Neural crest cell (in vitro differentiated cells): ENCODE results near the gene KIAA0753. TPM values are rescaled to one million over a fixed set of nuclear protein-coding genes. Genes with fewer than 3 reads are reported as not detected.

Source experiments
- DNase-seq: peaks from one replicate; pipeline ENCODE4 v3.0.0; 2021; ENCODE audit warnings: low read depth, mixed read lengths, low spot score
- H3K27ac Mint-ChIP-seq: one replicate; pipeline ENCODE4 v1.8.0; 2021; ENCODE audit warnings: mild to moderate bottlenecking, mixed read lengths; ENCODE audit not compliant: unreplicated experiment
- H3K27me3 Mint-ChIP-seq: 2 replicates; pipeline ENCODE4 v1.8.0; 2021; ENCODE audit warnings: low read depth, mild to moderate bottlenecking, mixed read lengths
- H3K36me3 Mint-ChIP-seq: 2 replicates; pipeline ENCODE4 v1.8.0; 2021; ENCODE audit warnings: low read depth, mild to moderate bottlenecking, mixed read lengths
- H3K4me1 Mint-ChIP-seq: 2 replicates; pipeline ENCODE4 v1.8.0; 2021; ENCODE audit warnings: mixed read lengths
- H3K4me3 Mint-ChIP-seq: one replicate; pipeline ENCODE4 v1.8.0; 2021; ENCODE audit warnings: mild to moderate bottlenecking, mixed read lengths
- H3K9me3 Mint-ChIP-seq: 2 replicates; pipeline ENCODE4 v1.8.0; 2021; ENCODE audit warnings: mixed read lengths
- CTCF ChIP-seq: fragments of 200-600 bp; sonication (generic); conservative IDR thresholded peaks from 2 replicates; pipeline ENCODE4 v1.5.0; 2021; ENCODE audit warnings: antibody characterized with exemption, mild to moderate bottlenecking
- total RNA-seq: library from RNA; stranded (reverse); gene quantifications from 2 replicates; pipeline ENCODE4 v1.2.1, GENCODE V29; 2021

Gene KIAA0753
- total RNA-seq, 1 donor from 2014 or later = 44.1 TPM

- DNase-seq = no peak
- no peak overlapping the region for H3K27ac Mint-ChIP-seq
Observed at GRCh38 chr17:6560496-6560895, 80.0 kb downstream of the KIAA0753 start.

GRCh38 chr17:6559753-6560215 is 80.7 kb downstream of the KIAA0753 start:
- H3K4me3 Mint-ChIP-seq = peak overlapping the region; percentile 65
- DNase-seq = no peak
- TF ChIP-seq CTCF = no peak
- H3K4me1 Mint-ChIP-seq = peaks cover 7% of the 10 kb centered on the region
- H3K36me3 Mint-ChIP-seq = no peaks in the 10 kb centered on the region
- H3K27ac Mint-ChIP-seq = no peak overlapping the region
- H3K27me3 Mint-ChIP-seq = peaks cover 47% of the 10 kb centered on the region
- H3K9me3 Mint-ChIP-seq = no peaks in the 10 kb centered on the region

More at GRCh38 chr17:6560496-6560895, 80.0 kb downstream of the KIAA0753 start:
- no peaks in the 10 kb centered on the region for H3K36me3 Mint-ChIP-seq
- no peak for TF ChIP-seq CTCF
- peaks cover under 1% of the 10 kb centered on the region for H3K4me1 Mint-ChIP-seq
- H3K4me3 Mint-ChIP-seq = no peak overlapping the region
- no peaks in the 10 kb centered on the region for H3K9me3 Mint-ChIP-seq
- H3K27me3 Mint-ChIP-seq = peaks cover 40% of the 10 kb centered on the region

- Mint-ChIP-seq H3K27ac (peak overlapping the region; percentile 63), H3K36me3 (no peaks in the 10 kb centered on the region), H3K4me1 (peaks cover 14% of the 10 kb centered on the region), H3K27me3 (peaks cover 54% of the 10 kb centered on the region), H3K9me3 (no peaks in the 10 kb centered on the region), H3K4me3 (peak overlapping the region; percentile 56)
- DNase-seq = no peak
- no peak for TF ChIP-seq CTCF
Observed at GRCh38 chr17:6558932-6559752, 81.4 kb downstream of the KIAA0753 start.

- H3K9me3 Mint-ChIP-seq = no peaks in the 10 kb centered on the region
- no peak overlapping the region for H3K4me3 Mint-ChIP-seq
- peaks cover 62% of the 10 kb centered on the region for H3K27me3 Mint-ChIP-seq
- no peaks in the 10 kb centered on the region for H3K36me3 Mint-ChIP-seq
- no peak for TF ChIP-seq CTCF
- no peak overlapping the region for H3K27ac Mint-ChIP-seq
- DNase-seq = no peak
- peaks cover 15% of the 10 kb centered on the region for H3K4me1 Mint-ChIP-seq
Observed at GRCh38 chr17:6558276-6558675, 82.2 kb downstream of the KIAA0753 start.

- H3K27me3 Mint-ChIP-seq = peaks cover 69% of the 10 kb centered on the region
- no peaks in the 10 kb centered on the region for H3K9me3 Mint-ChIP-seq
- no peak overlapping the region for H3K27ac Mint-ChIP-seq
- H3K4me3 Mint-ChIP-seq = peak overlapping the region; percentile 36
- TF ChIP-seq CTCF = no peak
- no peaks in the 10 kb centered on the region for H3K36me3 Mint-ChIP-seq
- H3K4me1 Mint-ChIP-seq = peaks cover 15% of the 10 kb centered on the region
- DNase-seq = no peak
Observed at GRCh38 chr17:6557040-6557438, 83.5 kb downstream of the KIAA0753 start.
